Muscle of leg (tissue), 11 donors: ENCODE measurements around the gene EFCAB9. TPM values are rescaled to one million over a fixed set of nuclear protein-coding genes. Genes with fewer than 3 reads are reported as not detected.

Experiments
- DNase-seq: peaks from one replicate; pipeline ENCODE4 v3.0.0; 2013
- H3K27ac ChIP-seq: one replicate; pipeline ENCODE4 v1.5.1; 2013; ENCODE audit warnings: mild to moderate bottlenecking, low read length, control low read depth
- H3K27me3 ChIP-seq: one replicate; pipeline ENCODE4 v1.6.1; 2013; ENCODE audit warnings: low read length; ENCODE audit not compliant: control insufficient read depth, insufficient read depth
- H3K36me3 ChIP-seq: one replicate; pipeline ENCODE4 v1.6.1; 2013; ENCODE audit warnings: low read length; ENCODE audit not compliant: control insufficient read depth, insufficient read depth
- H3K4me1 ChIP-seq: one replicate; pipeline ENCODE4 v1.6.1; 2013; ENCODE audit warnings: low read length; ENCODE audit not compliant: control insufficient read depth, insufficient read depth
- H3K4me3 ChIP-seq: one replicate; pipeline ENCODE4 v1.5.1; 2013; ENCODE audit warnings: low read length, control low read depth
- H3K9me3 ChIP-seq: replicated peaks from 2 replicates; pipeline ENCODE4 v1.6.1; 2013; ENCODE audit warnings: low read depth, low read length; ENCODE audit not compliant: control insufficient read depth
- WGBS: methylation state at CpG from one replicate; pipeline ENCODE4 v1.1.5; 2013; ENCODE audit warnings: missing lambda C conversion rate; ENCODE audit not compliant: insufficient coverage; 5-methylcytosine and 5-hydroxymethylcytosine counted together
- polyA plus RNA-seq, 8 donors: library from polyadenylated mRNA; unstranded; fragments of 120-200 nt; gene quantifications; one replicate each; pipeline versions ENCODE4 v1.2.1 to v1.2.3, GENCODE V29; 2013; ENCODE audit warnings: inconsistent platforms in 1 of 8, low replicate concordance in 1 of 8; ENCODE audit not compliant: insufficient read length in 8 of 8, insufficient read depth in 1 of 8
- total RNA-seq: library from RNA; stranded (reverse); fragments of 120-200 nt; gene quantifications from one replicate; pipeline ENCODE4 v1.2.4, GENCODE V29; 2013

EFCAB9 gene
- total and polyA plus RNA-seq, 9 donors, result 0.09 to 0.15 TPM; not detected in 7

GRCh38 chr5:172164769-172165212 is 29.2 kb upstream of the EFCAB9 start:
- Histone ChIP-seq H3K27ac (peak overlapping the region; percentile 86), H3K4me1 (peaks cover 63% of the 10 kb centered on the region)
- DNase-seq, result peak; percentile 65

GRCh38 chr5:172165465-172165864 is 28.5 kb upstream of the EFCAB9 start:
- no peaks in the 10 kb centered on the region for H3K27me3 ChIP-seq
- no peak overlapping the region for H3K4me3 ChIP-seq
- peaks cover 65% of the 10 kb centered on the region for H3K4me1 ChIP-seq
- 88% methylated on average over 4 of the region's 7 CpGs for WGBS
- no peaks in the 10 kb centered on the region for H3K9me3 ChIP-seq
- H3K27ac ChIP-seq, result peak overlapping the region; percentile 86
- H3K36me3 ChIP-seq, result peaks cover 3% of the 10 kb centered on the region
- no peak for DNase-seq

More at GRCh38 chr5:172164769-172165212, 29.2 kb upstream of the EFCAB9 start:
- H3K27me3 ChIP-seq, result no peaks in the 10 kb centered on the region
- H3K9me3 ChIP-seq, result no peaks in the 10 kb centered on the region
- no peaks in the 10 kb centered on the region for H3K36me3 ChIP-seq
- H3K4me3 ChIP-seq, result no peak overlapping the region
- 31% methylated on average over 13 of the region's 13 CpGs for WGBS

- no peaks in the 10 kb centered on the region for H3K9me3 ChIP-seq
- DNase-seq, result peak; percentile 83
- no peak overlapping the region for H3K27ac ChIP-seq
- peaks cover 4% of the 10 kb centered on the region for H3K36me3 ChIP-seq
- peaks cover 66% of the 10 kb centered on the region for H3K4me1 ChIP-seq
- H3K4me3 ChIP-seq, result no peak overlapping the region
- no peaks in the 10 kb centered on the region for H3K27me3 ChIP-seq
- WGBS, result 77% methylated on average over 9 of the region's 16 CpGs
These were observed 27.7 kb upstream of the EFCAB9 start for GRCh38 chr5:172166030-172166826.

GRCh38 chr5:172167895-172168294 is 26.1 kb upstream of the EFCAB9 start:
- H3K27me3 ChIP-seq, result no peaks in the 10 kb centered on the region

GRCh38 chr5:172168311-172168710 is 25.7 kb upstream of the EFCAB9 start:
- DNase-seq, result no peak
- Histone ChIP-seq H3K36me3 (peaks cover 8% of the 10 kb centered on the region), H3K27me3 (no peaks in the 10 kb centered on the region), H3K4me3 (no peak overlapping the region), H3K9me3 (no peaks in the 10 kb centered on the region), H3K27ac (peak overlapping the region; percentile 69), H3K4me1 (peaks cover 54% of the 10 kb centered on the region)
- WGBS, result 58% methylated on average over 8 of the region's 8 CpGs

More at GRCh38 chr5:172167895-172168294, 26.1 kb upstream of the EFCAB9 start:
- Histone ChIP-seq H3K36me3 (peaks cover 8% of the 10 kb centered on the region), H3K4me3 (no peak overlapping the region), H3K27ac (peak overlapping the region; percentile 69), H3K4me1 (peaks cover 58% of the 10 kb centered on the region), H3K9me3 (no peaks in the 10 kb centered on the region)
- peak; percentile 61 for DNase-seq
- 35% methylated on average over 7 of the region's 7 CpGs for WGBS

- no peak overlapping the region for H3K4me3 ChIP-seq
- H3K27me3 ChIP-seq, result no peaks in the 10 kb centered on the region
- no peak overlapping the region for H3K27ac ChIP-seq
- peaks cover 10% of the 10 kb centered on the region for H3K36me3 ChIP-seq
- H3K4me1 ChIP-seq, result peaks cover 46% of the 10 kb centered on the region
- WGBS, result 92% methylated on average over 2 of the region's 2 CpGs
- DNase-seq, result no peak
- H3K9me3 ChIP-seq, result no peaks in the 10 kb centered on the region
These were observed 24.8 kb upstream of the EFCAB9 start for GRCh38 chr5:172169216-172169615.

GRCh38 chr5:172170251-172170701 is 23.7 kb upstream of the EFCAB9 start:
- Histone ChIP-seq H3K4me1 (peaks cover 42% of the 10 kb centered on the region), H3K9me3 (no peaks in the 10 kb centered on the region), H3K36me3 (peaks cover 10% of the 10 kb centered on the region), H3K27ac (no peak overlapping the region), H3K27me3 (no peaks in the 10 kb centered on the region), H3K4me3 (no peak overlapping the region)
- WGBS, result 83% methylated on average over 7 of the region's 9 CpGs
- DNase-seq, result no peak

GRCh38 chr5:172171118-172171517 is 22.9 kb upstream of the EFCAB9 start:
- no peak for DNase-seq
- no peaks in the 10 kb centered on the region for H3K27me3 ChIP-seq
- H3K9me3 ChIP-seq, result no peaks in the 10 kb centered on the region
- H3K27ac ChIP-seq, result no peak overlapping the region
- no peak overlapping the region for H3K4me3 ChIP-seq
- no CpG with 5 or more reads among the region's 8 CpGs for WGBS
- H3K4me1 ChIP-seq, result peaks cover 40% of the 10 kb centered on the region
- peaks cover 10% of the 10 kb centered on the region for H3K36me3 ChIP-seq

GRCh38 chr5:172172912-172173563 is 20.9 kb upstream of the EFCAB9 start:
- Histone ChIP-seq H3K27ac (no peak overlapping the region), H3K4me3 (no peak overlapping the region), H3K4me1 (peaks cover 29% of the 10 kb centered on the region), H3K27me3 (no peaks in the 10 kb centered on the region), H3K9me3 (no peaks in the 10 kb centered on the region), H3K36me3 (peaks cover 10% of the 10 kb centered on the region)
- 82% methylated on average over 7 of the region's 12 CpGs for WGBS
- DNase-seq, result no peak

GRCh38 chr5:172173564-172174153 is 20.3 kb upstream of the EFCAB9 start:
- no peak for DNase-seq
- Histone ChIP-seq H3K27me3 (no peaks in the 10 kb centered on the region), H3K9me3 (no peaks in the 10 kb centered on the region), H3K27ac (no peak overlapping the region), H3K36me3 (peaks cover 10% of the 10 kb centered on the region), H3K4me1 (peaks cover 23% of the 10 kb centered on the region), H3K4me3 (no peak overlapping the region)
- WGBS, result 86% methylated on average over 3 of the region's 12 CpGs
